DMS53 treated with DMSO at 0.1 percent for 48 hours (cell line): ENCODE results near the gene NCK2.

Source experiments
- DNase-seq: peaks from one replicate; lab custom pipeline; 2025; ENCODE audit not compliant: unreplicated experiment; lab: John Stamatoyannopoulos, UW

The NCK2 gene

DNA sequence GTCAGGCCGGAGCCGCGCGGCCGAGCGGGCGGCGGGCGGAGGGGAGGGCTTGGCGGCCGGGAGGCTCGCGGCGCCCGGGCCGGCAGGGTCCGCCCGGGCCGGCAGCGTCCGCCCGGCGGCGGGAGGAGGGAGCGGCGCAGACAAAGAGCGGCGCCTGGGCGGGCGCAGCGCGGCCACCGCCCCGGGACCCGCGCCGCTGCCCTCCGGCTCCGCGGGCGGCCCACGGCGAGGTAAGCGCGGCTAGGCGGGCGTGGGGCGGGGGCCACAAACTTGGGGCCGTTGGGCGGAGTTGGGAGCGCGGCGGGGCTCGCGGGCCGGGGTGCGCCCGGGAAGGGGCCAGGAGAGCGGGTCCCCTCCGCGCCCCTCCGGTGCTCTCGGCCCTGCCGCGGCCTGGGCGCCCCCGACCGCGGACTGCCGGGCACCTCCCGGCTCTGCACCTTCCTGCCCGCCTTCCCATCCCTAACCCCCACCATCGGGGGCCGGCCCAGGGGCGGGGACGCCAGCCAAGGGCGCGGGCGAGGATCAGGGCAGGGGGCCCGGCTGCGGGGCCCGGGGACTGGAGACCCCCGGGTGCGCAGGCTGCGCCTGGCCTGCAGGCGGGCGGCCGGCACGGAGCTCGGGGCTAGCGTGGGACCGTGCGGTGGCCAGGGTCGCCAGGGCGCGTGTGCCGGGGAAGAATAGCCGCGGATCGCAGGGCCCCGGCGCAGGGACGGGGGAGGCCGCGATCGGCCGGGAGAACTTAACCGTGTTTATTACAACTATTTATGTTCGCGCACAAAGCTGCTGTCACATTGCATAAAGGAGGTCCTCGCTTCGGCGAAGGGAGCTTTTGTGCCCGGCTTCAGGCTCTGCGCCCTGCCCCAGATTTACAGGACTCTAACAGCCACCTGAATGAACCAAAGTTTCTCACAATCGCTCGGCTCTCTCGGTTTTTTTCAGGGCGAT, at the start of gene NCK2:
Gene NCK2 (plus strand): TSS at position 4 of the 945 bp plus-strand sequence. CDS start 110,152 bp downstream, outside the sequence.
- peak; percentile 30 for DNase-seq

DNA sequence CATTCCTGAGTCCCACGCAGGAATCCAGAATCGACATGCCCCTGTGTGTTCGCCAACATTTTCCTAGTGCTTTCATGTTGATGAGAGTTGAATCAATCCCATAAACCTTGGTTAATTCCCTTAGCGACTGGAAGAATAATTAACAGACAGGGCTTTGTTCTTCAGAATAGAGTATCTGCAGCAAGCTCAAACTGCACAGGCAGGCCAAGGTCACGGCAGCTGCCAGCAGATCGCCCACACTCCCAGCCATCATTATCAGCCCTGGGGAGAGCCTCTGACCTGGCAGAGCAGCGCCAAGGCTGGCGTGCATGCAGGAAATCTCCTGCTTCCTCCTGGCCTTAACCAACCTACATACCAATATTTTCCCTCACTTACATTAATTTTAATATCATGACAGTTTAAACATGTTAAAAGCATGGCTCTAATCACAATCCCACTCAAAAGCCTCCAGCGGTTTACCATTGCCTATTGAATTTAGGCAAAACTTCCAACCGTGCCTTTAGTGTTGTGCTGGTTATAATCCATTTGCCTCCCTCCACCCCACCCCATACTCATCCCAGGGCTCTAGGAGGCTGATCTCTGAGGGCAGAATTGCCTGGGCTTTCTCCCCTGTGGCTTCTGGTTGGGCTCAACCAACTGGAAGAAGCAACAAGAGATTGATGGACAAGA, 46.8 kb upstream of the NCK2 start:
- no peak for DNase-seq

DNA sequence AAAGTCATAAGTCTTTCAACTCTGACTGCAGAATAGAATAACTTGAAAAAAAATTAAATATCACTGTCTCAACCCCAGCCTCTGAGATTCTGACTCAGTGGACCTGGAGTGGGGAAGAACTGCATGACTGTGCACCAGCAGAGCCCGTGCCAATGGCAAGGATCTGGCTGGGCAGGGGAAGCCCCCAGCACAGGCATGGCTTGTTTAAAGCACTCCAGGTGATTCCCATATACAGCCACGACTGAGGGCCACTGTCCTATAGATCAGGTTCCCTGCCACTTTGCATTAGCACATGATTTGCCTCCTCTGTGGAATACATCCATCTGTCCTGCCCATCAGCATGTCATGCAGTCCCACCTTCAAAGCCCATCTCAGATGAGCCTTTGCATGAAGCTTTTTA, 45.9 kb upstream of the NCK2 start:
- DNase-seq, result no peak

DNA sequence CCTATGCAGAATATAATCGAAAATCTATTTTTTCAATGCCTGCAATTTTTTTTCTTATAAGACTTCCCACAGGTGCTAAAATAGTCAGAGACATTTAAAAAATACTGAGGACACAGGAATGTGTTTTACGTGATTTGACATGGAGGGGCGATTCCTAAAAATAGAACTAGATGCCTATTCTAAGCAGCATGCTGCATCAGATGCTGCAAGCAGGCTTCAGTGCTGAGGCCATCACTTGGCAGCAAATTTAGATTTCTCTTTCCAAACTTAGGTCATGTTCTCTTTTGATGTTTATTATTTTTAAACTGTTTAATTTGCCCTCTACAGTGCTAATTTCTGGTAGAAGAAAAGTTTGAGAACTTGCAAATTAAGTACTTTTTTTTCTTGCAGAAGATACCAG, 43.7 kb upstream of the NCK2 start:
- DNase-seq, result no peak

DNA sequence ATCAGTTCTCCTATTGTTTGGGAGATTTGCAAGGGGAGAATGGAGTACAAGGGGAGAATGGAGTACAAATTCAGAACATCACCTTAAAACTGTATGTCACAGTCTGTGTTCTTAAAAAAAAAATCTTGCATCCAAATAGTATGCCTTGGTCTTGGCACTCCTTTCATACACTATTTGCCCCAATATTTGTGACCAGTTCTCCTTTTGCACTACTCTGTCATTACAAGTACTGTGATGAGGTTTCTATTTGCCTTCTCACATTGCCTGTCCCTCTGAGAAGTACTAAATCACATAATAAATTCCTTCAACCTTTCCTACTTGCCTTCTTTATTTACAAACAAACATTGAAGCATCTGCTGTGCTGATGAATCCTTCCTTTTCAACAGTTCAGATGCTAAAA, 36.0 kb upstream of the NCK2 start:
- no peak for DNase-seq

DNA sequence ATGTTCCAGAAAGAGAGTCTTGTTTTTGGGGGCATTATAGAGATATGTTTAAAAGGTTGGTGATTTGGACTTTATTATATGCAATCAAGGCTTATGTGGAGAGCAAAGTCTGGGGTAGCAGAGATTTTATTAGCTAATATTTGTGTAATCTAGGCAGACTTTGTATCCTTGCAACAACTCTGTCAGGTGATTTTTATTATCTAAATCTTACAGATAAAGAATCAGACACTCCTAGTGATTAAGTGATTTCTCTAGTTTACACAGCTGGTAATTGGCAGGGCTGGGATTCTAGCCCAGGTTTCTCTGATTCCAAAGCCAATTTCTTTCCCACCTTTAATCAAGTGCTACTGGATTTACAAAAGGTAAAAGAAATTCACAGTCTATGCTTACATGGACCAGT, 33.3 kb upstream of the NCK2 start:
- no peak for DNase-seq

DNA sequence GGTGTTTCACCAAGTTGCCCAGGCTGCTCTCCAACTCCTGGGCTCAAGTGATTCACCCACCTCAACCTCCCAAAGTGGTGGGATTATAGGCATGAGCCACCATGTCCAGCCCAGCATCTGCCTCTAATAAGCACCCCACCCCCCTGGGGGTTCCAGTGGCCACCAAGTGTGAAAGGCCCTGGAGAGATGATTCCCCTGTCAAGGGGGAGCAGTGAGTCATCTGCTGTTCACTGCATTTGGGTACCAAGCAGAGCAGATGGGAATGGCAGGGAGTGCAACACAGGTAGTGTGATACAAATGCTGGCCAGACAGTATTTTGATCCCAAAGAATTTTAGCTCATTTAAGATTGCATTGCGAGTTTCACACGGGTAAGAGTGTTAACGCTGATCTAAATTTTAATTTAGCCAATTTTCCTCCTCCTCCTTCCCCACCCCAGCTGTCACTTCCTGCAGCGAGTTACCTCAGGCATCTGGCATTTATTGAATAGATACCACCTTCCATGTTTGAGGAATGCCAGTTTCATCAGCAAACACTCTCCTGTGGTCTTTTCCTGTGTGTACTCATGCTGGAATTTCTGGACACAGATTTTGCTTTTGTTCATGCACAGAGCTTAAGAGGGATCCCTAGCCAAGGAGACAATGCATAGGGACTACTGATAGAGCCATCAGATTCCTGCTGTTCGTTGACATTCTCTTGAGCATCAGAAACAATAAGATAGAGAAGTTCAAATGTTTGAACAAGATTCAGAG, 32.4 kb upstream of the NCK2 start:
- peak; percentile 34 for DNase-seq

DNA sequence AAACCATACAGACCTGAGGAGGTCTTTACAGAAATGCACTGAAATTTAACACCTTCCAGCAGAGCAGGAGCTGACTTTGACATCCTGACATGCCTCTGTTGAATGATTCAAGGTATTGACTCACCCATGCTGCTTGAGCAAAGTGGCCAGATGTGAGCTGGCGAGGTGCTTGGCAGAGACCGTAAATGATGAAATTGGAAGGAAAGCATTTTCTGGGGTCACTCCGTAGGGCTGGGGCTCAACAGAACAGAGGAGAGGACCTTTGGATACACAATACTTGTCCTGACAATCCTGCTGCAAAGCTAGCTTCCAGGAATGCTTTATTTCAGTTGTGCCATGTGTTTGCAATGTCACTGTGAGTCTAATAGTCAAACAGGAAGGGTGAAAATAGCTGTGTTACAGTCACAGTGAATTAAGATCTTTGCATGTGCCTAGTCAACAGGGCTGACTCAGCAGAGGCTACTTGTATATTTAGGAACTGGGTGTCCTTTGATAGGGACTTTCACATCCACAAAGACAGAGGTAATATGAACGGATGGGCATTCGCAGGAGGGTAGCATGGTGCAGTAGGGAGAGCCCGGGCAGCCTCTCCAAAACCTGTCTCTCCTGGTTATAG, 31.6 kb upstream of the NCK2 start:
- peak; percentile 67 for DNase-seq

DNA sequence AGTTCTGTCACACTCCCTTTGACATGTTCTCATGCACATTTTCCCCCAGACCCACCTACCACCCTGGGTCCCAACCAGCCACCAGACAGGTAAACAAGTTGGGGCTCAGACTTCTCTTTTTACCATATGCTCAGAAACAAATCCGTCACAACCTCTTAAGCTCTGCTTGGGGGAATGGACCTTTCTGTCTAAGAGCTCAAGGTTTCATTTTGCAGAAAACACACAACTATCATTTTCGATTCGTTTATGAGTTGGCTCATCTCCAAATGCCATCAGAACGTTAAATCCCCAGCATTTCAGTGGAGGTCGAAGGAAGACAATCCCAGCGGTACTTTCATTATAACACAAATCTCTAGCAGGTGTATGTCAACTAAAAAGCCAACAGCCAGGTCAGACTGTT, 30.6 kb upstream of the NCK2 start:
- DNase-seq, result no peak

DNA sequence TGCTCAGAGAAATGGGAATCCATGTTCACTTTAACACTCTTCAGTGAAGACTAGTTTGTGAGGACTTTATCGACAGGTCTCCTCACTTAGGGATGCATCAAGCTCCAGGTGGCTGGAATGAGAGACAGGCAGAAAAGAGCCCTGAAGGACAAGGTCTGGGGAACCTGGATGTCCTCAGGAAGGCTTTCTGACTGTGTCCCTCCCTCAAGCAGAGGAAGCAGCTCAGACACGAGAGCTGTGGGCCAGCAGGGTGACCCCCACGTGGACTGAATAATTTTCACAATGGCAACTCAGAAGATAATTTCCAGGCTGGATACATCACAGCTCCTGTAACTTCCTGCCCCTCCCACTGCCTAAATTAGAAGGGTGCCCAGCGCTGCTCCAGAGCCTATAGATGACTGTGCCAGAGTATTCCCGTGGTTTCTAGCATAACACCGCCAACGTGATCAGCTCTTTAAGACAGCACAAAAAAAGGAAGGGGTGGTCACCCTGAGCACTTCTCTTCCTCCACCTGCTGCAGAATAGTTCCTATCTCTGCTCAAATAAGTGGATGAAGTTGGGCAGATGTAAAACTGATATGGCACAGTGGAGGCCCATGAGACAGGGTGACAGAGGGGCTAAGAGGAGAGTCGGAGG, 25.7 kb upstream of the NCK2 start:
- DNase-seq, result no peak

DNA sequence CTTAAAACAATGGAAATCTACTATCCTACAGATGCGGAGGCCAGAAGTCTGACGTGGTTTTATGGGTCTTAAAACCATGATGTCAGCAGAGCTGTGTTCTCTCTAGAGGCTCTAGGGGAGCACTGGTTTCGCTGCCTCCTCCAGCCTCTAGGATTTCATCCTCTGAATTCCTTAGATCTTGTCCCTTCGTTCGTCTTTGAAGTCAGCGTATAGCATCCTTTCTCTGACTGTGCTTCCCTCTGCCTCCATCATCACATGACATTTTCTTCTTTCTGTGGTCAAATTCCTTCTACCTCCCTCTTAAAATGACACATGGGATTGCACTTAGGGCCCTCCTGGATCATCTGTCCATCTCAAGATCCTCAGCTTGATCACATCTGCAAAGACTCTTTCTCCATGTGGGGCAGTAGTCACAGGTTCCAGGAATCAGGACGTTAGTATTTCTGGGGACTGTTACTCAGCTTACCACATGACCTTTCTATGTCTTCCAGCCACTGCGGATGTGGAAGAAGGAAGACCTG, 22.7 kb upstream of the NCK2 start:
- DNase-seq, result no peak

DNA sequence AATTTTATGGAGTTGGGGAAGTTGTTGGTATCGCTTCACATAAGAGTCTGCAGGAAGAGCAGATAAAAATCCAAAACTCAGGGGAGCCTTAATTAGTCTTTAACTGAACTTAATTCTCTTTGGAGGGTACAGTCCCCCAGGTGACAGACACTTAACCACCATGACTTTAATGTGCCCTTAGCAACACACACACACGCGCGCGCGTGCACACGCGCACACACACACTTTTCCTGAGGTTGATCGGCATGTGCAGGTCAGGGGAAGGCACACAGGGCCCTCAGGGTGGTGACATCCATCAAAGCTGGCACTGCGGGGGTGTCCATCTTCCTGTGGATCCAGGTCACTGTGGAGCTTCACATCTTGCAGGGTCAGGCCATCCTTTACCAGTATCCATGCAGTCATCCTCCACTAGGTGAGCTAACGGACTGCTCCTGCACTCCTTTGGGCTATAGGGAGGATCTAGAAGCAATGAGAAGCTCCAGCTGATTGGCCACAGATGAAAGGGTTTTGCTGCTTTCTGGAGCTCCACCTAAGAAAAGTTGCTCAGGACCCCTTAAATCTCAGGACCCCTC, 21.9 kb upstream of the NCK2 start:
- DNase-seq, result no peak

DNA sequence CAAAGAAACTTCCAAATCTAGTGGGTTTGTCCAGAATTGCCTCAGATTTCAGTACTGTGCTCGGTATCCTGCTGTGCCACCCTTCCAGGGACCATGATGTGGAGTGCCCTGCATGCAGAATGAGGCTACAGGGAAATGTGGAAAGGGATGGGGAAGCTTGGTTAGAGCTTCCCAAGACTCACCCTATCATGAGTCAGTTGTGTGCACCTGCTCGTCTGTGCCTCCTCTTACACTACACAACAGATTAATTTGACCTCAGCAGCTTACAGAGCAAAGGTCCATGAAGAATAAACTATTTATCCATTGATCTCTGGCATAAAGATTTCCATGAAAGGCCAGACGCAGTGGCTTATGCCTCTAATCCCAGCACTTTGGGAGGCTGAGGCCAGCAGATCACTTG, 21.3 kb upstream of the NCK2 start:
- DNase-seq, result no peak

DNA sequence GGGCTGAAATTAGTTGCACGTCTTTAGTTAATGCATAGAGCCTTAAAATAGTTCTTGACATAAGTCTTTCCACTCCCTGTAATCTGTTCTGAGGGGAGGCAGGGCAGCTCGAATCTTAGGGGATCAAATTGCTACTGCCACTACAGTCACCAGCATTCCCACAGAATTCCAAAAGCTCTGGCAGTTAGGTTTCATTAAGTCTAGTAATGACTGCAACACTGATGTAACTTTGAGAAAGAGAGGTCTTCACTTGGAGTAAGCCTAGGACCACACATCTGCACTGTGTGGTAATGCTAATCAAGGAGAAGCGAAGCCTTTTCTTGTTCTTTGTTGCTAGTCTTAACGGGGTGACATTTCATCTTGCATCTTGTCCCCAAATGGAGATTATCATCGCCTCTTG, 19.3 kb upstream of the NCK2 start:
- DNase-seq, result no peak

DNA sequence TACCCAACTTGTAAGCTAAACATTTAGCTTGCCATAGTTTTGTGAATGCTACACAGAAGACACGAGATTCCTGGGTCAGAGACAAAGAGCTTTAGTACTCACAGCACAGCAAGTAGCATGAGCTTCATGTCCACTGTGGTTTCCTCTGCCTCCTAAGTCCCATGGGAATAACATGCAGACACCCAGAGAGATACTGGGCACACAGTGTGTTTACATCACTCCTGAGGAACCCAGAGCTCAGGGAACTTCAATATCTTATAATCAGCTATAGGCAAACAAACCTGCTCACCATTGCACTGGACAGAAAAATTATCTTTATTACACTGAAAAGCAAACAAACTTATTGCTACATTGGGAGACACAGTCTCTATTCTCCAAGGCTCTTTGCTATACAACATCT, 14.5 kb upstream of the NCK2 start:
- no peak for DNase-seq

DNA sequence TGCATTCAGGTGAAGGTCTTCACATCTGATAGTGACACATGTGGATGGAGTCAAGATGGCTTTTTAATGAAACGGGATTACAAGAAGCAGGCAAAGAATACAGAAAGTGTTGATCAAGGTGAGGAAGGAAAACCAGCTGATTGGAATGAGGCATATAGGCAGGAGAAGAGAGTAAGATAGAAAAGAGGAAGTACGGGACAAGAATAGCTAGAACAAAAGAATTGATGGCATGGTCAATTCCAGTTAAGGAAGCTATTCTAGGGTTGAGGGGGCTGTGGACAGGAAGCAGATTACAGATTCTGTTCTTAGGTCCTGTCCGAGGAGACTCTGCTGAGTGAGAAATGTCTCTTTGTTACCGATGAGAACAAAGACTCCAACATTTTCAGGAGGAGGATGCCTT, 13.2 kb upstream of the NCK2 start:
- DNase-seq, result no peak

DNA sequence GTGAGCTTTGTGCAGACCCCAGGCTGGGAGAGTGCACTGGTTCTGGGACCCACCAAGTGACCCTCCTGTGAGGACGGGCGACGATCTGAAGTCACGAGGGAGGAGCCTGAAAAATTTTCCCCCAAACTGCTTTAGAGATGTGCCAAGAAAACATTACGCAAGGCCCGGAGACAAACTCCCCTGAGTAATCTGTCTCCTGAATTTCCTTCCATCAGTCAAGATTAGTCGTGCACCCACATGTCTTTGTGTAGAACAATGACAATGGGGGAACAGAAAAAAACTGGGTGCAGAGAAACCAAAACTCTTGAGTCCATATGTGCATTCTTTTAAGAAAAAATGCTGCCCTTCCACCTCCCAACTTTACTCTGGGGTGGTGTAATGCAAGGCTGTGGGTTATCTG, 12.6 kb upstream of the NCK2 start:
- no peak for DNase-seq

DNA sequence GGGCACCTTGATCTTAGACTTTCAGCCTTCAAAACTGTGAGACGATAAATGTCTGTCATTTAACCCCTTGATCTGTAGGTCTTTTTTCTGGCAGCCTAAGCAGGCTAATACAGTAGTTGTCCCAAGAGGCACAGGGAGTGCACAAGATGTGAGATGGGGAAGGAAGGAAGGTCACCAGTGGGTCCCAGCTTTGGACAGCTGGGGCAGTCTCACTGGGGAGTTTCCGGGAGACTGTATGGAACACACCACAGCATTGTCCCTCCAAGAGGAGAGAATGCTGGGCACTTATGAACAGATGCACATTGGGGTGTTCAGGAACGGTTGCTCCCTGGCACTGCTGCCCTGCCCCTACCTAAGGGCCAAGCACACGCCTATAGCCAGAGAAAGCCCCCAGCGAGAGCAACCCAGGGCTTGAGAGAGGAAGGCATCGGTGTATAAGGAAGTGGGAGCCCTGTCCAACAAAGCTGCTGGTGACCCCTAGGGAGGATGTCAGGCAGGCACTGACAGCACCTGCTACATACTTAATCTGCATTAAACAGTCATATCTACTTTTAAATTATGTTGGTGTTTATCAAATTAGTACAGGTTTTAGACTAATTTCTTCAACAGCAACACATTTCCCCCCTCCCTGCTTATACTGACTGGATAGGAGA, 11.6 kb upstream of the NCK2 start:
- no peak for DNase-seq

DNA sequence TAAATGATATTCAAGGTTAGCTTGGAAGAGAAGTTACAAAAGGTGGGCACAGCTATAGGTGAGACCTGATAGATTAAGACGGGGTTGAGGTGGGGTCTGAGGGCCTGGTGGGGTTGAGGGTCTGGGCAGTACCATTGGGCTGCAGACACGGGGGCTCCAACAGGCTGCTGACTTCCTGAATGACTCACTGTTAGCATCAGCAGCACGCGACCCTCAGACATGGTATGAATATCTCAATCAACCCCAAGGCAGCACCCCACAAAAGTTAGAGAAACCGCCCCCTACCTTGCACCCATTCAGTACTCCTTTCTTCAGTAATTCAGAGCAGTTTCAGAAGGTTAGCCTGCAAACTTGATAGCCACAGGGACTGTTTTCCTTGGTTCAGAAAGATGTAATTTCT, 10.8 kb upstream of the NCK2 start:
- DNase-seq, result no peak
